Neural crest cell (in vitro differentiated cells): ENCODE data around the gene RPTOR. TPM values are rescaled to one million over a fixed set of nuclear protein-coding genes. Genes with fewer than 3 reads are reported as not detected.

Source experiments
- DNase-seq: peaks from one replicate; pipeline ENCODE4 v3.0.0; 2021; ENCODE audit warnings: low read depth, mixed read lengths, low spot score
- H3K27ac Mint-ChIP-seq: one replicate; pipeline ENCODE4 v1.8.0; 2021; ENCODE audit warnings: mild to moderate bottlenecking, mixed read lengths; ENCODE audit not compliant: unreplicated experiment
- H3K27me3 Mint-ChIP-seq: 2 replicates; pipeline ENCODE4 v1.8.0; 2021; ENCODE audit warnings: low read depth, mild to moderate bottlenecking, mixed read lengths
- H3K36me3 Mint-ChIP-seq: 2 replicates; pipeline ENCODE4 v1.8.0; 2021; ENCODE audit warnings: low read depth, mild to moderate bottlenecking, mixed read lengths
- H3K4me1 Mint-ChIP-seq: 2 replicates; pipeline ENCODE4 v1.8.0; 2021; ENCODE audit warnings: mixed read lengths
- H3K4me3 Mint-ChIP-seq: one replicate; pipeline ENCODE4 v1.8.0; 2021; ENCODE audit warnings: mild to moderate bottlenecking, mixed read lengths
- H3K9me3 Mint-ChIP-seq: 2 replicates; pipeline ENCODE4 v1.8.0; 2021; ENCODE audit warnings: mixed read lengths
- total RNA-seq: library from RNA; stranded (reverse); gene quantifications from 2 replicates; pipeline ENCODE4 v1.2.1, GENCODE V29; 2021
- TF ChIP-seq, protein P1 (sequence below): fragments of 200-600 bp; sonication (generic); conservative IDR thresholded peaks from 2 replicates; pipeline ENCODE4 v1.5.0; 2021; ENCODE audit warnings: antibody characterized with exemption, mild to moderate bottlenecking

Gene RPTOR
- total RNA-seq, 1 donor from 2014 or later, result 41.1 TPM

DNA sequence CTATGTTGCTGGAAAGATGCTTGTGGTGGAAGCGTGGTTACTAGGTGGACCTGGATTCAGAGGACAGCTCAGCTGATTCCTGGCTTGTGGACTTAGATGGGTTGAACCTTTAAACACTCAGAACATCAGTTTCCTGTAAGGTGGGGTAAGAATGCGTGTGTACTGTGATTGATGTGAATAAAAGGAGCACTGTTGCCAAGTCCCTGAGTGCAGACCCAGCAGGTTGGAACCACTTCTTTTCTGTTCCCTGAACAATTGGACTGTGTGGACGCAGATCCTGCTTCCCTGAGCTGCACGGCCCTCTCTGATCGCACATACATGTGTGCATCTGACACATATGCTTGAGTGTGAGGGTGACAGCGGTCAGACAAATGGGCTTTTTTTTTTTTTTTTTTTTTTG, 37.5 kb downstream of the RPTOR start:
- no peaks in the 10 kb centered on the region for H3K27me3 Mint-ChIP-seq
- no peak overlapping the region for H3K4me3 Mint-ChIP-seq
- H3K27ac Mint-ChIP-seq, result peak overlapping the region; percentile 35
- TF ChIP-seq, protein P1, sequence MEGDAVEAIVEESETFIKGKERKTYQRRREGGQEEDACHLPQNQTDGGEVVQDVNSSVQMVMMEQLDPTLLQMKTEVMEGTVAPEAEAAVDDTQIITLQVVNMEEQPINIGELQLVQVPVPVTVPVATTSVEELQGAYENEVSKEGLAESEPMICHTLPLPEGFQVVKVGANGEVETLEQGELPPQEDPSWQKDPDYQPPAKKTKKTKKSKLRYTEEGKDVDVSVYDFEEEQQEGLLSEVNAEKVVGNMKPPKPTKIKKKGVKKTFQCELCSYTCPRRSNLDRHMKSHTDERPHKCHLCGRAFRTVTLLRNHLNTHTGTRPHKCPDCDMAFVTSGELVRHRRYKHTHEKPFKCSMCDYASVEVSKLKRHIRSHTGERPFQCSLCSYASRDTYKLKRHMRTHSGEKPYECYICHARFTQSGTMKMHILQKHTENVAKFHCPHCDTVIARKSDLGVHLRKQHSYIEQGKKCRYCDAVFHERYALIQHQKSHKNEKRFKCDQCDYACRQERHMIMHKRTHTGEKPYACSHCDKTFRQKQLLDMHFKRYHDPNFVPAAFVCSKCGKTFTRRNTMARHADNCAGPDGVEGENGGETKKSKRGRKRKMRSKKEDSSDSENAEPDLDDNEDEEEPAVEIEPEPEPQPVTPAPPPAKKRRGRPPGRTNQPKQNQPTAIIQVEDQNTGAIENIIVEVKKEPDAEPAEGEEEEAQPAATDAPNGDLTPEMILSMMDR, result no peak
- peaks cover 2% of the 10 kb centered on the region for H3K36me3 Mint-ChIP-seq
- H3K9me3 Mint-ChIP-seq, result no peaks in the 10 kb centered on the region
- DNase-seq, result no peak
- peaks cover 12% of the 10 kb centered on the region for H3K4me1 Mint-ChIP-seq

DNA sequence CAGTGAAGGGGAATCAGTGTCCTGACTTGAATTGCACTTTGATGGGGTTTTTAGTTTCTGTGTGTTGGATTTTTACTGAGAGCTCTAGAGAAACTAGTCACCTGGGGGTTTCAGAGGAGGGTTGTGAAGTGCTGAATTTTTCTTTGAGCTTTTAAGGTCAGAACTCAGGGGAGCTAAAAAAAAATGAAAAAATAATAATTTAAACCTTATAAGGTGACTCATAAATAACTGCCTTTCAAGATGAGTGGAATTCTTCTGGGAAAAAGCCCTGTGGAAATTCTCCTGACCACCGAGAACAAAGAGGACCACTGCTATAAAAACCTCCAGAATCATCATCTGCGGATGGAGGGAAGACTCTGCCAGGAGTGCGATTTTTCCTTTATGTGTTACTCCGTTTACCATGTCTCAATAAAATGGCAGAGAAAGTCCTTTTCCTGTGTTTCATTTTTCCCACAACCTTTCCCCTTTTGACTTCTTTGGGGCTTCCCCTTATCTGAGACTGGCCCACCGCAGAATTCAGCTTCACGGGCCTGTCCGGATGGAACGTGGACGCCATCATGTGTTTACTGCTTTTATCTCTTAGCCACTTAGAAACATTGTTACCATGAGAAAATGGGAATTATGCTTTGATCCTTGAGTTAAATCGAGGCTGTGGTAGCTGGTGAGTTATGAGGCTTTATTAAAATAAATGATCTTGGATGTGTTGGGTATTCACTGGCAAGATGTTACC, 39.7 kb downstream of the RPTOR start:
- Mint-ChIP-seq H3K4me3 (no peak overlapping the region), H3K36me3 (peaks cover 2% of the 10 kb centered on the region), H3K9me3 (no peaks in the 10 kb centered on the region), H3K27me3 (no peaks in the 10 kb centered on the region), H3K27ac (no peak overlapping the region), H3K4me1 (peaks cover 12% of the 10 kb centered on the region)
- no peak for DNase-seq
- TF ChIP-seq, protein P1, result no peak

DNA sequence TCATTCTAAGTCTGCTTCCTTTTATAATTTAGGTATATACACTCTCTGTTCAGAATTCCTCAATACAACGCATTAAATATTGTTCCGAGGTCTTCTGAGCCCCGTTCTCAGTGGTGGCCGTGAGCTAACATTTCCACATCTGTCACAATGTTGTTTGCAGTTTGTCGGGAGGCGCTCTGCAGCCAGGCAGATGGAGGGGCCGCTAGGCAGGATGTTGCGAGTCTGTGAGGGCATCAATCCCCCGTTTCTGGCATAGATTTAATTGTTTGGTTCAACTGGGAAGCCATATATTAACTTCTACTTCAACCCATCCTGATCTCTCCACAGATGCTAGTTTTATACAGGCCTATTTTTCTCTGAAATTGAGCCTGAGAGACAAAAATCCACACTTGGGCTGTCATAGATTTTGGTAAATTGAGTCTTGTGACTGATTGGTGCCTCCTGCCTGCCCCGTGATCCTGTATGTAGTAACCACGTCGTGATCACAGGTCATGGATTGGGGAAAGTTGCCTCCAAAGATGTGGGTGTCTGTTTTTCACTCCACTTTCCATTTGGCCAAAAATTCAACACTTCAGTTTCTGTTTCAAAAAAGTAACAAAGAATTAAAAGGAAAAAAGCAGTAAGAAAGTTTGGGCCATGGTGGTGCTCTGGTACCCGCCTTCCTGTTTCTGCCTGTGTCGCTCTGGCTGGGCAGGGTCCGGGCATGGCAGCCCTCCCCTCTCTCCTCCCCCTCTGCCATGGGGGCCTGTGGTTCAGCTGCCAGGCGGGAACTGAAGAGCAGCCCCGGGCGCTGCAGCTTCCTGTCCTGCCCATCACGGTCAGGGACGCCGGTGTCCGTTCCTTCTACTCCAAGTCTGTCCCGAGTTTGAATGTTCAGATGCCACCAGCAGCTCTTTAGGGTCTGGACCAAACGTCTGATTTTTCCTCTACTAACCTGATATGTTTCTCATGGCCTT, 41.5 kb downstream of the RPTOR start:
- Mint-ChIP-seq H3K27me3 (no peaks in the 10 kb centered on the region), H3K9me3 (no peaks in the 10 kb centered on the region), H3K27ac (no peak overlapping the region), H3K4me1 (peaks cover 12% of the 10 kb centered on the region), H3K4me3 (no peak overlapping the region), H3K36me3 (peaks cover 2% of the 10 kb centered on the region)
- DNase-seq, result no peak
- TF ChIP-seq, protein P1, result no peak

DNA sequence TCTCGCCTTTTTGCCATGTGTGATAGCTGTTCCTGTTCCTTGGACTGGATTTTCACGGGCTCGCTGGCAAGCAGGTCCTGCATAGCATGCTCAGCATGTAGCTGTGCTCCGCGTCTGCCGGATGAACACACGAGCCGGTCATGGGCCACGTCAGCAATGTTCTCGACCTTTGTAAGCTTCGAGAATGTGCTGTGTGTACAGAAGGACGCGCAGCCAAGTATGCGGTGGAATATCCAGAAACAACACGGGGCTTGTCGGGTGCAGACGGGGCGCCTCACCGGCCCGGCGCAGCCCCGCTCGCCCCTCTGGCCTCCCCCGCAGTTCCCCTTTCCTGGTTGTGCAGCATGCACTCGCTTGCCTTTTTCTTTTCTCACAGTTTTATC, 42.2 kb downstream of the RPTOR start:
- Mint-ChIP-seq H3K36me3 (peaks cover 2% of the 10 kb centered on the region), H3K9me3 (no peaks in the 10 kb centered on the region), H3K4me1 (peaks cover 16% of the 10 kb centered on the region), H3K4me3 (no peak overlapping the region), H3K27me3 (no peaks in the 10 kb centered on the region), H3K27ac (no peak overlapping the region)
- DNase-seq, result no peak
- TF ChIP-seq, protein P1, result no peak

DNA sequence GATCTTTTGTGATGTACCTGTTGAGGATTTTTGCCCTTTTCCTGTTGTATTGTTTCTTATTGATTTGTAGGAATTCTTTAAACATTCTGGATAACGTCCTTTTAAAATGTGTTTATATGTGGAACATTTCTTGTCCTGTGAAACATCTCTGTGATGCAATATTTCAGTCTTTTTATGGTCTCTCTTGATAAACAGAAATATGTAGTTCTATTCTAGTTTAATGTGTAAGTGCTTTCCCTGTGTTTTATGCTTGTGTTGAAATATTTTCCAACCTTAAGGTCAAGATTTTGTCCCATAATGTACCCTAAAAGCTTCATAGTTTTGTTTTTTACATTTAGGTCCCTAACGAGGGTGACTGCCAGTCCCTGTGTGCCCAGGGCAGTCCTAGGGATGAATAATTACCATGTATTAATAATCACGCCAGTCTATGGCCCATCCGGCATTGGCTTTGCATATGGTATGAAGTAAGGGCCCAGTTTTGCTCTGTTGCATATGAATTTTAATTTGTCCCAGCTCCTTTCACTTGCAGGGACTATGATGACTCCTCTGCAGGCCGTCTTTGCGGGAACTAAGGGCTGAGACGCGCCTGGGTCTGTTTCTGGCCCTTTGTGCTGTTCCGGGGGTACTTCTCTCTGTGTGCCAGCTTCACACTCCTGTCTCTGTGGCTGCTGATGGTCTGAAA, 44.2 kb downstream of the RPTOR start:
- Mint-ChIP-seq H3K4me1 (peaks cover 11% of the 10 kb centered on the region), H3K27me3 (no peaks in the 10 kb centered on the region), H3K9me3 (no peaks in the 10 kb centered on the region), H3K4me3 (no peak overlapping the region), H3K27ac (no peak overlapping the region), H3K36me3 (no peaks in the 10 kb centered on the region)
- DNase-seq, result no peak
- TF ChIP-seq, protein P1, result no peak
